ENCODE results near the gene ARHGEF37.

GRCh38 chr5:149588936-149589335, 7.6 kb downstream of the ARHGEF37 start:
- no peak for TF ChIP-seq CTCF (IDR thresholded peaks at IDR 0.05)
- no peak for TF ChIP-seq POLR2A (IDR thresholded peaks at IDR 0.05)
- no peak for TF ChIP-seq EP300 (IDR thresholded peaks at IDR 0.05)
